GM18502 (cell line): ENCODE results near the gene TRIM72.
"Not testable (repeated sequence)": the region's sequence is repeated elsewhere in the genome, so short reads cannot be mapped to it uniquely, and the experiment has no call there.

Experiments
- ATAC-seq: cut with Tn5 transposase; IDR thresholded peaks from one replicate; pipeline ENCODE4 v1.9.1; 2021; ENCODE audit warnings: mild to moderate bottlenecking; ENCODE audit not compliant: unreplicated experiment, poor library complexity

Gene TRIM72

GRCh38 chr16:31277659-31278260 is 63.8 kb downstream of the TRIM72 start:
- ATAC-seq, result no peak

- ATAC-seq, result not testable (repeated sequence)
These were observed 64.9 kb downstream of the TRIM72 start for GRCh38 chr16:31278853-31279252.
